HG03558 (cell line): ENCODE results near the gene MIOX.
A peak's percentile ranks its signal among the peaks of the same experiment; 100 is the strongest.
"Not testable (repeated sequence)": the region's sequence is repeated elsewhere in the genome, so short reads cannot be mapped to it uniquely, and the experiment has no call there.

Experiments used
- ATAC-seq: cut with Tn5 transposase; IDR thresholded peaks from one replicate; pipeline ENCODE4 v1.9.1; 2021; ENCODE audit warnings: moderate number of reproducible peaks; ENCODE audit not compliant: unreplicated experiment; ENCODE audit errors: extremely low read depth

MIOX gene

GRCh38 chr22:50507991-50508884, 21.6 kb downstream of the MIOX start, which contains the start of gene NCAPH2:
Gene NCAPH2 (plus strand): TSS chr22:50508224. CDS start chr22:50508338, 114 bp downstream.
- peak; percentile 38 for ATAC-seq

- ATAC-seq: no peak
Measured at GRCh38 chr22:50508897-50509296, 22.2 kb downstream of the MIOX start.

GRCh38 chr22:50513175-50513574, 26.5 kb downstream of the MIOX start:
- ATAC-seq: no peak

GRCh38 chr22:50516068-50516467, 29.4 kb downstream of the MIOX start:
- ATAC-seq: no peak

GRCh38 chr22:50516891-50517290, 30.2 kb downstream of the MIOX start:
- ATAC-seq: no peak

- ATAC-seq: no peak
Measured at GRCh38 chr22:50517495-50518260, 31.0 kb downstream of the MIOX start.

- ATAC-seq: no peak
Measured at GRCh38 chr22:50518606-50519005, 31.9 kb downstream of the MIOX start.

- ATAC-seq: no peak
Measured at GRCh38 chr22:50519151-50519550, 32.5 kb downstream of the MIOX start.

- ATAC-seq: not testable (repeated sequence)
Measured at GRCh38 chr22:50520184-50520583, 33.5 kb downstream of the MIOX start.

GRCh38 chr22:50520826-50521453, 34.3 kb downstream of the MIOX start:
- no peak for ATAC-seq

GRCh38 chr22:50521710-50522109, 35.1 kb downstream of the MIOX start:
- no peak for ATAC-seq

GRCh38 chr22:50522208-50522805, 35.6 kb downstream of the MIOX start:
- no peak for ATAC-seq

GRCh38 chr22:50522806-50523438, 36.3 kb downstream of the MIOX start:
- no peak for ATAC-seq

- ATAC-seq: no peak
Measured at GRCh38 chr22:50523458-50523805, 36.8 kb downstream of the MIOX start.

- ATAC-seq: no peak
Measured at GRCh38 chr22:50523806-50524675, 37.4 kb downstream of the MIOX start.

- no peak for ATAC-seq
Measured at GRCh38 chr22:50524676-50525103, 38.0 kb downstream of the MIOX start.

GRCh38 chr22:50525104-50525857, 38.6 kb downstream of the MIOX start, which contains the start of gene SCO2:
Gene SCO2 (minus strand): TSS chr22:50525598. CDS start chr22:50524411, 1,187 bp downstream.
- ATAC-seq: no peak

- no peak for ATAC-seq
Measured at GRCh38 chr22:50525858-50526107, 39.1 kb downstream of the MIOX start.
